ENCODE data around the gene KCMF1. TPM values are rescaled to one million over a fixed set of nuclear protein-coding genes. Genes with fewer than 3 reads are reported as not detected.

KCMF1 gene
- total and polyA plus RNA-seq, 2 of the 13 experiments (the other 11 are each of a cell fraction or from before 2014, with no cell fraction given), result 62.1 to 116 TPM

- no peak for TF ChIP-seq HMGA1 (CRISPR knock-in tag; conservative IDR thresholded peaks at IDR 0.05)
- TF ChIP-seq TEAD3 (CRISPR knock-in tag; optimal IDR thresholded peaks at IDR 0.05; ENCODE audit: borderline replicate concordance), result peak; percentile 28
- no peak for TF ChIP-seq NFIB (CRISPR knock-in tag; IDR thresholded peaks at IDR 0.05; ENCODE audit: borderline replicate concordance)
- TF ChIP-seq POGK (CRISPR knock-in tag; conservative IDR thresholded peaks at IDR 0.05), result peak; percentile 53; the same call in 1 of the 2 replicates
- no peak for TF ChIP-seq ATF5 (CRISPR knock-in tag; IDR thresholded peaks at IDR 0.05; ENCODE audit: low read depth)
- peak; percentile 51; the same call in 1 of the 2 replicates for TF ChIP-seq TGIF2 (CRISPR knock-in tag; IDR thresholded peaks at IDR 0.05)
- 0 out of 2 replicates have a peak, but pooled peaks have one; percentile 4 for TF ChIP-seq AKNA (CRISPR knock-in tag; IDR thresholded peaks at IDR 0.05; ENCODE audit: borderline replicate concordance)
- peak; percentile 43; the same call in 1 of the 2 replicates for TF ChIP-seq CC2D1A (CRISPR knock-in tag; IDR thresholded peaks at IDR 0.05)
- TF ChIP-seq MAZ (IDR thresholded peaks at IDR 0.05; ENCODE audit: borderline replicate concordance, low read depth, low read length), result no peak
- TF ChIP-seq MAZ (CRISPR knock-in tag; IDR thresholded peaks at IDR 0.05; ENCODE audit: low read depth), result peak; percentile 48; the same call in 1 of the 2 replicates
- peak; percentile 24; the same call in 1 of the 2 replicates for TF ChIP-seq ZNF563 (CRISPR knock-in tag; IDR thresholded peaks at IDR 0.05)
- no peak for TF ChIP-seq TCF12 (IDR thresholded peaks at IDR 0.05)
- 0 out of 2 replicates have a peak, but pooled peaks have one; percentile 33 for TF ChIP-seq TCF12 (CRISPR knock-in tag; IDR thresholded peaks at IDR 0.05)
- TF ChIP-seq ZNF503 (CRISPR knock-in tag; IDR thresholded peaks at IDR 0.05), result 0 out of 2 replicates have a peak, but pooled peaks have one; percentile 14
- no peak; the same call in 1 of the 2 replicates for TF ChIP-seq NFKBIZ (CRISPR knock-in tag; IDR thresholded peaks at IDR 0.05)
- no peak for TF ChIP-seq RAD51 (IDR thresholded peaks at IDR 0.05; ENCODE audit: borderline replicate concordance)
- 0 out of 2 replicates have a peak, but pooled peaks have one; percentile 51 for TF ChIP-seq PRMT3 (CRISPR knock-in tag; IDR thresholded peaks at IDR 0.05; ENCODE audit: borderline replicate concordance, low read depth)
- 0 out of 2 replicates have a peak, but pooled peaks have one; percentile 25 for TF ChIP-seq RAD21 (CRISPR knock-in tag; IDR thresholded peaks at IDR 0.05)
These were observed 622 bp upstream of the KCMF1 start (continued) for GRCh38 chr2:84970210-84970867.
